SK-N-SH (cell line): ENCODE results near the gene C2orf72. TPM values are rescaled to one million over a fixed set of nuclear protein-coding genes. Genes with fewer than 3 reads are reported as not detected.

ENCODE experiments used
- CTCF ChIA-PET: fragments of 300-600, 350-600 bp; formaldehyde crosslinking; extraction: SDS; loops from one replicate; lab custom pipeline; 2021; lab: Yijun Ruan, JAX
- POLR2A ChIA-PET: fragments of 350-600 bp; sonication (Branson Sonifier 250); formaldehyde crosslinking; extraction: SDS; loops from one replicate; lab custom pipeline; 2020; ENCODE audit warnings: antibody characterized with exemption, inconsistent platforms; lab: Yijun Ruan, JAX
- DNase-seq: peaks from one replicate; pipeline ENCODE4 v3.0.0; 2012
- H2AFZ ChIP-seq: fragments of 200-600 bp; sonication (generic); 2 replicates; pipeline ENCODE4 v1.8.1; 2016; ENCODE audit warnings: antibody characterized with exemption, mild to moderate bottlenecking, low read depth
- H3F3A ChIP-seq: fragments of 200-600 bp; sonication (generic); replicated peaks from 2 replicates; pipeline ENCODE3; 2016; ENCODE audit warnings: antibody characterized with exemption, mild to moderate bottlenecking; ENCODE audit not compliant: insufficient read depth
- H3K27ac ChIP-seq, 2 experiments: fragments of 200-500 bp in 1 of 2; fragments of 200-600 bp in 1 of 2; sonication (Bioruptor generic) in 1 of 2; sonication (generic), shearing (Covaris generic) in 1 of 2; 2 replicates each; pipeline versions ENCODE4 v1.5.1 to v1.6.1; 2014 to 2016; ENCODE audit warnings: low read depth in 2 of 2, inconsistent platforms in 1 of 2, low read length in 1 of 2, mild to moderate bottlenecking in 1 of 2, mixed read lengths in 1 of 2
- H3K27me3 ChIP-seq: fragments of 200-600 bp; sonication (generic), shearing (Covaris generic); 2 replicates; pipeline ENCODE4 v1.6.1; 2016; ENCODE audit warnings: mixed run types; ENCODE audit not compliant: insufficient read depth
- H3K36me3 ChIP-seq, 2 experiments: fragments of 200-500 bp in 1 of 2; fragments of 200-600 bp in 1 of 2; sonication (Bioruptor generic) in 1 of 2; sonication (generic) in 1 of 2; replicated peaks in 1 of 2; 2 replicates each; pipeline versions ENCODE3 to v1.5.1; 2014 to 2016; ENCODE audit warnings: low read length in 1 of 2, mild to moderate bottlenecking in 1 of 2; ENCODE audit not compliant: insufficient read depth in 2 of 2, control insufficient read depth in 1 of 2
- H3K4me1 ChIP-seq, 2 experiments: fragments of 200-500 bp in 1 of 2; fragments of 200-600 bp in 1 of 2; sonication (Bioruptor generic) in 1 of 2; sonication (generic), shearing (Covaris generic) in 1 of 2; 2 replicates each; pipeline versions ENCODE4 v1.5.1 to v1.6.1; 2014 to 2016; ENCODE audit warnings: low read depth in 1 of 2, low read length in 1 of 2, mixed run types in 1 of 2; ENCODE audit not compliant: insufficient read depth in 2 of 2, control insufficient read depth in 1 of 2
- H3K4me2 ChIP-seq: fragments of 200-600 bp; sonication (generic), shearing (Covaris generic); 2 replicates; pipeline ENCODE4 v1.6.1; 2017; ENCODE audit warnings: mixed run types
- H3K4me3 ChIP-seq, 2 experiments: fragments of 200-500 bp in 1 of 2; fragments of 200-600 bp in 1 of 2; sonication (Bioruptor generic) in 1 of 2; sonication (generic), shearing (Covaris generic) in 1 of 2; 2 replicates each; pipeline versions ENCODE4 v1.5.1 to v1.8.1; 2014 to 2016; ENCODE audit warnings: low read depth in 2 of 2, inconsistent platforms in 1 of 2, low read length in 1 of 2, mild to moderate bottlenecking in 1 of 2, mixed read lengths in 1 of 2, moderate library complexity in 1 of 2
- H3K79me2 ChIP-seq: fragments of 200-600 bp; sonication (generic); 2 replicates; pipeline ENCODE4 v1.8.1; 2017; ENCODE audit warnings: mild to moderate bottlenecking; ENCODE audit not compliant: insufficient read depth
- H3K9ac ChIP-seq: fragments of 200-600 bp; sonication (generic); 2 replicates; pipeline ENCODE4 v1.6.1; 2017; ENCODE audit warnings: mixed run types
- H3K9me2 ChIP-seq: fragments of 200-600 bp; sonication (generic); 2 replicates; pipeline ENCODE4 v1.6.1; 2017; ENCODE audit warnings: mixed run types
- H3K9me3 ChIP-seq: fragments of 200-600 bp; sonication (generic); 2 replicates; pipeline ENCODE4 v1.6.1; 2017; ENCODE audit warnings: mixed run types, mild to moderate bottlenecking, moderate library complexity
- H4K20me1 ChIP-seq: fragments of 200-600 bp; sonication (generic); 2 replicates; pipeline ENCODE4 v1.6.1; 2017; ENCODE audit warnings: mild to moderate bottlenecking, mixed run types; ENCODE audit not compliant: insufficient read depth
- ELF1 ChIP-seq: IDR thresholded peaks from 2 replicates; pipeline ENCODE4 v1.4.0; 2012
- EP300 ChIP-seq, 2 experiments: IDR thresholded peaks; 2 replicates each; pipeline versions ENCODE4 v1.4.0 to v1.6.1; 2012; ENCODE audit warnings: borderline replicate concordance in 1 of 2, low read depth in 1 of 2, low read length in 1 of 2
- FOXJ3 ChIP-seq: sonication (generic); formaldehyde crosslinking; IDR thresholded peaks from 2 replicates; pipeline ENCODE4 v1.5.1; 2020; ENCODE audit warnings: mild to moderate bottlenecking, missing genetic modification reagents
- FOXM1 ChIP-seq: IDR thresholded peaks from 2 replicates; pipeline ENCODE4 v1.4.0; 2012; ENCODE audit warnings: low read depth, mild to moderate bottlenecking
- GABPA ChIP-seq: IDR thresholded peaks from 2 replicates; pipeline ENCODE4 v1.4.0; 2012; ENCODE audit warnings: low read depth, mild to moderate bottlenecking
- GATA2 ChIP-seq: sonication (generic); formaldehyde crosslinking; IDR thresholded peaks from 2 replicates; pipeline ENCODE4 v1.5.0; 2020; ENCODE audit warnings: mild to moderate bottlenecking, missing genetic modification reagents
- IRF3 ChIP-seq: fragments of 150-350 bp; IDR thresholded peaks from 2 replicates; pipeline ENCODE4 v1.6.1; 2016; ENCODE audit warnings: mild to moderate bottlenecking, low read depth, low read length
- JUND ChIP-seq: IDR thresholded peaks from 2 replicates; pipeline ENCODE4 v1.4.0; 2012
- MAX ChIP-seq: IDR thresholded peaks from 2 replicates; pipeline ENCODE4 v1.4.0; 2012; ENCODE audit warnings: low read depth
- MEF2A ChIP-seq: IDR thresholded peaks from 2 replicates; pipeline ENCODE4 v1.4.0; 2012; ENCODE audit warnings: low read depth, borderline replicate concordance
- NFIC ChIP-seq: IDR thresholded peaks from 2 replicates; pipeline ENCODE4 v1.4.0; 2012; ENCODE audit warnings: borderline replicate concordance
- NRF1 ChIP-seq: IDR thresholded peaks from 2 replicates; pipeline ENCODE4 v1.6.1; 2012; ENCODE audit warnings: low read depth, mild to moderate bottlenecking, low read length
- POLR2AphosphoS5 ChIP-seq: IDR thresholded peaks from 2 replicates; pipeline ENCODE4 v1.6.1; 2012; ENCODE audit warnings: low read depth, low read length
- RAD21 ChIP-seq: IDR thresholded peaks from 2 replicates; pipeline ENCODE4 v1.6.1; 2012; ENCODE audit warnings: mild to moderate bottlenecking, low read length
- RCOR1 ChIP-seq: fragments of 150-350 bp; IDR thresholded peaks from 2 replicates; pipeline ENCODE4 v1.6.1; 2017; ENCODE audit warnings: antibody characterized with exemption, low read length
- RFX5 ChIP-seq: IDR thresholded peaks from 2 replicates; pipeline ENCODE4 v1.6.1; 2012; ENCODE audit warnings: mild to moderate bottlenecking, improper control_type of control experiment, low read length
- TAF1 ChIP-seq: IDR thresholded peaks from 2 replicates; pipeline ENCODE4 v1.6.1; 2012; ENCODE audit warnings: low read depth, mild to moderate bottlenecking, low read length, moderate library complexity, borderline replicate concordance
- TEAD4 ChIP-seq: IDR thresholded peaks from 2 replicates; pipeline ENCODE4 v1.4.0; 2012; ENCODE audit warnings: mild to moderate bottlenecking, borderline replicate concordance; ENCODE audit not compliant: insufficient read depth
- WGBS: methylation state at CpG from one replicate; pipeline ENCODE4 v1.1.6; 2017; ENCODE audit warnings: low lambda C conversion rate; 5-methylcytosine and 5-hydroxymethylcytosine counted together
- polyA plus RNA-seq, 3 experiments: library from polyadenylated mRNA; depleted of rRNA; stranded (reverse); fragments of >200 nt; gene quantifications; 2 replicates each; pipeline ENCODE4 v1.2.3, GENCODE V29; 2012
- TF ChIP-seq, protein P1 (sequence below): IDR thresholded peaks from 2 replicates; pipeline ENCODE4; 2012
- TF ChIP-seq, protein P2 (sequence below): IDR thresholded peaks from 2 replicates; pipeline ENCODE4 v1.4.0; 2012; ENCODE audit warnings: low read depth, borderline replicate concordance

C2orf72 gene
- polyA plus RNA-seq, 1 of the 3 experiments (the other 2 are of a cell fraction) = 0.35 TPM

DNA sequence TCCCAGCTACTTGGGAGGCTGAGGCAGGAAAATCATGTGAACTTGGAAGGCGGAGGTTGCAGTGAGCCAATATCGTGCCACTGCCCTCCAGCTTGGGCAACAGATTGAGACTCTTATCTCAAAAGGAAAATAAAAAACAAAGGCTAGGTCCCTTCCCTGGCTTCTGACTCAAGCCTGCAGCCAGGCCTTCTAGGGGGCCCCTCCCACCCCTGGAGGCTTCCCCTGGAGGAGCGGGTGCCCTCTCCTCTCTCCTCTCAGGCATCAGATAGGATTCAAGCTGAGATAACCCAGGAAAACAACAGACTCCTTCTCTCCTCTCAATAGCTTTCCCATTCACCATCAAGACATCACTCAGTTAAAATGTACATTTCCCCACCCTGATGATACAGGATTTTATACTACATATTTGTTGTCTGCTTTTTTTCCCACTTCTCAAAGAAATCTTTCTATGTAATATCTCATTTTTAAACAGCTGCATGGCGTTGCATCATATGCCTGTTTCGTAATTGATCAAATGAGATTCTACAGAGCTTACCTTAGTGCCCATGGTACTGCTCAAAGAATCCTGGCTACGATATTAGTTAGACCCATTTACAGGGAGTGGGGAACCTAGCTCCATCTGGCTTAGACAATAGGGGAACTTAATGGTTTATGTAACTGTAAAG lies 20.6 kb upstream of the C2orf72 start:
- WGBS = 61% methylated on average over 6 of the region's 6 CpGs
- CTCF ChIA-PET = interaction anchor here (0.9 to 1.5 kb wide), 5 partner anchors 10 to 1215 kb away, joined by 3 to 5 read pairs (median 3); no protein-coding TSS in a partner anchor

DNA sequence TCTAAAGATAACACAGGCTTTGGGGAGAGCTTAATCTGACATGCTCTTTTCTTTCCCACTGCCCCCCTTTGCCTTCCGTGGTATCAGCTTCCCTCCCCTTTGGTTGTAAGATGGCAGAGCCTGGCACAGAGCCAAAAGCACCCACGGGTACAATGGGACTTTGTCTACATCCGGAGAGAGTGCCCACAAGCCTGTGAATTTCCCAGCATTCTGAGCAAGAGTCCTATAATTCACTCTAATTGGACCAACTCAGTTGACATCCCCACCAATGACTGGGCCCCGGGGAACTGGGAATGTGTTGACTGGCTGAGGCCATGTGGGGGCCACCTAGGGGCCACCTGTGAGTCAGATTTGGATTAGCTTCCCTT lies 20.1 kb upstream of the C2orf72 start:
- H2AFZ ChIP-seq = no peak overlapping the region
- no peaks in the 10 kb centered on the region for H3K36me3 ChIP-seq
- no peaks in the 10 kb centered on the region for H4K20me1 ChIP-seq
- H3K9me2 ChIP-seq = no peaks in the 10 kb centered on the region
- ChIA-PET CTCF (interaction anchor here (0.9 to 1.2 kb wide), 4 partner anchors 10 to 1216 kb away, joined by 3 to 5 read pairs (median 3); no protein-coding TSS in a partner anchor), POLR2A (no interaction called here)
- no peaks in the 10 kb centered on the region for H3F3A ChIP-seq
- no peak overlapping the region for H3K27ac ChIP-seq
- no peak overlapping the region for H3K4me3 ChIP-seq
- TF ChIP-seq JUND (no peak), NRF1 (no peak), ELF1 (no peak), FOXM1 (no peak), IRF3 (no peak), TAF1 (no peak), RCOR1 (no peak), GABPA (no peak), RFX5 (no peak), MEF2A (no peak), POLR2AphosphoS5 (no peak), GATA2 (CRISPR knock-in tag) (no peak), EP300 (IDR thresholded peaks at IDR 0.05; ENCODE audit: borderline replicate concordance in 1 of 2, low read depth in 1 of 2, low read length in 1 of 2) (no peak), TEAD4 (no peak), MAX (no peak), RAD21 (no peak), FOXJ3 (CRISPR knock-in tag) (no peak), NFIC (no peak)
- TF ChIP-seq, protein P1, sequence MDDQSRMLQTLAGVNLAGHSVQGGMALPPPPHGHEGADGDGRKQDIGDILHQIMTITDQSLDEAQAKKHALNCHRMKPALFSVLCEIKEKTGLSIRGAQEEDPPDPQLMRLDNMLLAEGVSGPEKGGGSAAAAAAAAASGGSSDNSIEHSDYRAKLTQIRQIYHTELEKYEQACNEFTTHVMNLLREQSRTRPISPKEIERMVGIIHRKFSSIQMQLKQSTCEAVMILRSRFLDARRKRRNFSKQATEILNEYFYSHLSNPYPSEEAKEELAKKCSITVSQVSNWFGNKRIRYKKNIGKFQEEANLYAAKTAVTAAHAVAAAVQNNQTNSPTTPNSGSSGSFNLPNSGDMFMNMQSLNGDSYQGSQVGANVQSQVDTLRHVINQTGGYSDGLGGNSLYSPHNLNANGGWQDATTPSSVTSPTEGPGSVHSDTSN = no peak
- TF ChIP-seq, protein P2, sequence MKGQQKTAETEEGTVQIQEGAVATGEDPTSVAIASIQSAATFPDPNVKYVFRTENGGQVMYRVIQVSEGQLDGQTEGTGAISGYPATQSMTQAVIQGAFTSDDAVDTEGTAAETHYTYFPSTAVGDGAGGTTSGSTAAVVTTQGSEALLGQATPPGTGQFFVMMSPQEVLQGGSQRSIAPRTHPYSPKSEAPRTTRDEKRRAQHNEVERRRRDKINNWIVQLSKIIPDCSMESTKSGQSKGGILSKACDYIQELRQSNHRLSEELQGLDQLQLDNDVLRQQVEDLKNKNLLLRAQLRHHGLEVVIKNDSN = no peak
- WGBS = 3% methylated on average over 4 of the region's 4 CpGs
- H3K79me2 ChIP-seq = no peaks in the 10 kb centered on the region
- H3K4me1 ChIP-seq = no peaks in the 10 kb centered on the region
- no peaks in the 10 kb centered on the region for H3K9me3 ChIP-seq
- no peak overlapping the region for H3K4me2 ChIP-seq
- no peak overlapping the region for H3K9ac ChIP-seq
- no peak for DNase-seq
- no peaks in the 10 kb centered on the region; the same call in 1 of the 2 replicates for H3K27me3 ChIP-seq

More for the DNA sequence above, 20.6 kb upstream of the C2orf72 start:
- Histone ChIP-seq H3K4me2 (no peak overlapping the region), H2AFZ (no peak overlapping the region), H3K36me3 (no peaks in the 10 kb centered on the region), H3K9ac (no peak overlapping the region), H3K4me1 (no peaks in the 10 kb centered on the region), H3K9me3 (no peaks in the 10 kb centered on the region), H3K9me2 (no peaks in the 10 kb centered on the region), H3K79me2 (no peaks in the 10 kb centered on the region), H3K27ac (no peak overlapping the region), H3K27me3 (no peaks in the 10 kb centered on the region; the same call in 1 of the 2 replicates), H3F3A (no peaks in the 10 kb centered on the region), H4K20me1 (no peaks in the 10 kb centered on the region), H3K4me3 (no peak overlapping the region)
- POLR2A ChIA-PET = no interaction called here
- DNase-seq = no peak
- no peak for TF ChIP-seq RFX5
